ENCODE results near the gene MCOLN3. TPM values are rescaled to one million over a fixed set of nuclear protein-coding genes. Genes with fewer than 3 reads are reported as not detected.

Gene MCOLN3, protein sequence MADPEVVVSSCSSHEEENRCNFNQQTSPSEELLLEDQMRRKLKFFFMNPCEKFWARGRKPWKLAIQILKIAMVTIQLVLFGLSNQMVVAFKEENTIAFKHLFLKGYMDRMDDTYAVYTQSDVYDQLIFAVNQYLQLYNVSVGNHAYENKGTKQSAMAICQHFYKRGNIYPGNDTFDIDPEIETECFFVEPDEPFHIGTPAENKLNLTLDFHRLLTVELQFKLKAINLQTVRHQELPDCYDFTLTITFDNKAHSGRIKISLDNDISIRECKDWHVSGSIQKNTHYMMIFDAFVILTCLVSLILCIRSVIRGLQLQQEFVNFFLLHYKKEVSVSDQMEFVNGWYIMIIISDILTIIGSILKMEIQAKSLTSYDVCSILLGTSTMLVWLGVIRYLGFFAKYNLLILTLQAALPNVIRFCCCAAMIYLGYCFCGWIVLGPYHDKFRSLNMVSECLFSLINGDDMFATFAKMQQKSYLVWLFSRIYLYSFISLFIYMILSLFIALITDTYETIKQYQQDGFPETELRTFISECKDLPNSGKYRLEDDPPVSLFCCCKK
- total RNA-seq, result 1 to 10 TPM in 1 of 2 donors, under 1 TPM in 1; 0.23 to 1.6 TPM

DNA sequence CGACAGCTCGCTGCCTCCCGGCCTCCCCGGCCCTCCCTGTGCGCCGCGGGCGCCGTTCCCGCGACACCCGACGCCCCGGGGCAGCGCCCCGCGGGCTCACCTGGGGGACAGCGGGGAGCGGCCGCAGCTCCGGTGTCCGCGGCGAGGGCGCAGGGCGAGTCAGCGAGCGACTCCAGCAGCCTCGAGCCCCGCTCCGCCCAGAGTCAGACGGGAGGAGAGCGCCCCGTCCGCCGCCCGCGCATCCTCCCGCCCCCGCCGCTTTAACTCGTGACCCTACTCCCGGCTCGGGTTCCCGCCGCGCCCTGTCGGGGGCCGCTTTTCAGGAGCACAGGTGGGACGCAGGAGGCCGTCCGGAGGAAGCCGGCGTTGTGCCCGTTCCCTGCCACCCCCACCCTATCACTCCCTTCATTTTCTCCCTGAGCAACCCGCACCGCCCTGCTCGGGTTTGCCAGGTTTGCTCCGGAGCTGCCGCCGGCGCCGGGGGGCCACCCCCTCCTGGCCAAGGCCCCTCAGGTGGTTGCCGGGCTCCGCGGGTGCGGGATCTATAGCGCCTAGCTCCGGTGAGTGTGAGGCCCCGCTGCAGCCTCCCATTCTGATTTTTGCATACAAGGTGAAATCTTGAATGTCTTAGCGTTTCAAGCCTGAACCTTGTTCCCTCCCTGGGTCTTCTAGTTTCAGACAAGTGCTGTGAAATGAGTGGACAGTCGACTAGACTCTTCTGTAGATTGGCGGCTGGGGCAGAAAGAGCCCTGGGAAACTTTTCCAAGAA is at the start of gene MCOLN3:
MCOLN3 (minus strand) TSS at position 205 of the 769 bp plus-strand sequence. CDS start 3,140 bp downstream, outside the sequence.
- 4% methylated on average over 32 of the region's 73 CpGs for WGBS
- TF ChIP-seq POLR2AphosphoS5 (IDR thresholded peaks at IDR 0.05) (no peak), POLR2A (IDR thresholded peaks at IDR 0.05) (no peak)
- TF ChIP-seq, protein P1, sequence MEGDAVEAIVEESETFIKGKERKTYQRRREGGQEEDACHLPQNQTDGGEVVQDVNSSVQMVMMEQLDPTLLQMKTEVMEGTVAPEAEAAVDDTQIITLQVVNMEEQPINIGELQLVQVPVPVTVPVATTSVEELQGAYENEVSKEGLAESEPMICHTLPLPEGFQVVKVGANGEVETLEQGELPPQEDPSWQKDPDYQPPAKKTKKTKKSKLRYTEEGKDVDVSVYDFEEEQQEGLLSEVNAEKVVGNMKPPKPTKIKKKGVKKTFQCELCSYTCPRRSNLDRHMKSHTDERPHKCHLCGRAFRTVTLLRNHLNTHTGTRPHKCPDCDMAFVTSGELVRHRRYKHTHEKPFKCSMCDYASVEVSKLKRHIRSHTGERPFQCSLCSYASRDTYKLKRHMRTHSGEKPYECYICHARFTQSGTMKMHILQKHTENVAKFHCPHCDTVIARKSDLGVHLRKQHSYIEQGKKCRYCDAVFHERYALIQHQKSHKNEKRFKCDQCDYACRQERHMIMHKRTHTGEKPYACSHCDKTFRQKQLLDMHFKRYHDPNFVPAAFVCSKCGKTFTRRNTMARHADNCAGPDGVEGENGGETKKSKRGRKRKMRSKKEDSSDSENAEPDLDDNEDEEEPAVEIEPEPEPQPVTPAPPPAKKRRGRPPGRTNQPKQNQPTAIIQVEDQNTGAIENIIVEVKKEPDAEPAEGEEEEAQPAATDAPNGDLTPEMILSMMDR (IDR thresholded peaks at IDR 0.05), result no peak
- Histone ChIP-seq H3K36me3 (no peaks in the 10 kb centered on the region), H3K4me3 (peak within 1 kb of the TSS; percentile 33 to 39), H3K9me3 (no peaks in the 10 kb centered on the region), H3K27ac (no peak within 1 kb of the TSS), H3K4me1 (replicated peaks) (no peaks in the 10 kb centered on the region), H3K27me3 (replicated peaks; ENCODE audit: insufficient read depth) (no peaks in the 10 kb centered on the region)
- DNase-seq (ENCODE audit: low spot score), result peak; percentile 25
- intact Hi-C loops (cut with DNase I), result no loop called here

DNA sequence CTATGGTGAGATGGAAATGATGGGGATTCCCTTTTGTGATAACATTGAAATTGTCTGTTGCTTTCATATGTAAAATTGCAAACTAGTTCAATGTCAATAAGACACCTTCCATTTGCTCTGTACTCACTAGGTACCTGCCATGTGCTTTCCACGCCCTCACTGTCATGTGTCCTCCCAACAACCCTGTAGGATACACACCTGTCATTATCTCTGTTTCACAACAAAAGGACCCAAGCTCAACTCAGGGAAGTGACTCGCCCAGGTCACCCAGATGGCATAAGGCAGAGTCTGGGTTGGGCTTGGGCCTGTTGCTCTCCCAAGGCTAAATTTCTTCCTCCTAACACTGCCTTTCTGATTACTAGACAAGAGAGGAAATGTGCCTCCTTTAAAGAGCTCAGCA is 45.3 kb upstream of the MCOLN3 start:
- H3K27ac ChIP-seq, result no peak overlapping the region
- intact Hi-C loops (cut with DNase I), result no loop called here
- H3K4me3 ChIP-seq, result no peak overlapping the region
- no peak for DNase-seq (ENCODE audit: low spot score)
- no peaks in the 10 kb centered on the region for H3K36me3 ChIP-seq
- no peak for TF ChIP-seq POLR2A (IDR thresholded peaks at IDR 0.05)
- no peak for TF ChIP-seq POLR2AphosphoS5 (IDR thresholded peaks at IDR 0.05)
- TF ChIP-seq, protein P1 (IDR thresholded peaks at IDR 0.05), result no peak
- no peaks in the 10 kb centered on the region for H3K4me1 ChIP-seq (replicated peaks)
- 100% methylated on average over 2 of the region's 2 CpGs for WGBS
- H3K27me3 ChIP-seq (replicated peaks; ENCODE audit: insufficient read depth), result no peaks in the 10 kb centered on the region
- H3K9me3 ChIP-seq, result no peaks in the 10 kb centered on the region

DNA sequence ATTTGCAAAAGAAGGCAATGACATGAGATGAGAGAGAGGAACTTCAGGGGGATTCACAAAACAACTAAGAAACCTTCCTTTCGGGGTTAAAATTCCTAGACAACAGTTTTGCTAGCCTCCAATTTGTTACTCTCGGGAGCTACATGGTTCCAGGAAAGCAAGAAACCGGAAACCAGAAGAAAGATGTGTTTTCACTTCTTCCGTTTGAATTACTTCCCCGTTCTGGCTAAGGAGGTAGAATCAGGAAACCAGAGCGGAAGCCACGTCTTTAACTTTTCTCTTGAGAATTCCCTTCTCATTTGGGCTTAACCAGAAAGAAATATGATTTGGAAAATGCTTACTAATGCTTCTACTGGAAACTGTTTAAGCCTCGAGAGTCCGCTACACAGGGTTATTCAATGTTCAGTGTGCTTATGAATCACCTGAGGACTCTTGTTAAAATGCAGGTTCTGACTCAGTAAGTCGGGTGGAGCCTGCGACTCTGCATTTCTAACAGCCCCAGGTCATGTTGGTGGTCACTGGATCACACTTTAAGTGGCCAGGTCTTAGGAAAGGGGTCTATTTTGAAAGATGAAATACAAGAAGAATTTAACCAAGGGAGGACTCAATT is 43.5 kb upstream of the MCOLN3 start:
- DNase-seq (ENCODE audit: low spot score), result no peak
- H3K27ac ChIP-seq, result no peak overlapping the region
- TF ChIP-seq POLR2A (IDR thresholded peaks at IDR 0.05), result no peak
- 59% methylated on average over 11 of the region's 11 CpGs for WGBS
- no peaks in the 10 kb centered on the region for H3K9me3 ChIP-seq
- no peak overlapping the region for H3K4me3 ChIP-seq
- intact Hi-C loops (cut with DNase I), result no loop called here
- no peaks in the 10 kb centered on the region for H3K36me3 ChIP-seq
- no peaks in the 10 kb centered on the region for H3K27me3 ChIP-seq (replicated peaks; ENCODE audit: insufficient read depth)
- H3K4me1 ChIP-seq (replicated peaks), result no peaks in the 10 kb centered on the region

DNA sequence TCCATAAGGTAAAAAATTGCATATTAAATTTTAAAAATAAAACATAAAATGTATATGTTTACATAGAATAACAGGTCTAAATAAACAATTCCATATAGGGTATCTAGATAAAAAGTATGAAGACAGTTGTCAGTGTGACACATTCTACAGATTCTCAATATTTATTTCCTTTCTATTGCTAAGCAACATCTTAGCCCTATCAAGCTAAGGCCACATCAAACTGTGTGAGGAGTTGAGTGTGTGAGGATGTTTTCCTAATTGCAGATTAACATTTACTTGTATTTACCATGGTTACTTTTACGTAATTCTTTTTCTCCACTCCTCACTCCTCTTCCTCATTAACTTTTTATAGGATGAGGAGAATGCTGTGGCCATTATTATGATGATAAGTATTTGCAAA is 41.9 kb upstream of the MCOLN3 start:
- 91% methylated on average over 1 of the region's 1 CpG for WGBS
- no peak for DNase-seq (ENCODE audit: low spot score)
- Histone ChIP-seq H3K36me3 (no peaks in the 10 kb centered on the region), H3K4me3 (no peak overlapping the region), H3K27ac (no peak overlapping the region), H3K9me3 (no peaks in the 10 kb centered on the region), H3K4me1 (replicated peaks) (no peaks in the 10 kb centered on the region), H3K27me3 (replicated peaks; ENCODE audit: insufficient read depth) (no peaks in the 10 kb centered on the region)
- no peak for TF ChIP-seq POLR2A (IDR thresholded peaks at IDR 0.05)
- TF ChIP-seq POLR2AphosphoS5 (IDR thresholded peaks at IDR 0.05), result no peak
- TF ChIP-seq, protein P1 (IDR thresholded peaks at IDR 0.05), result no peak
- intact Hi-C loops (cut with DNase I), result no loop called here

DNA sequence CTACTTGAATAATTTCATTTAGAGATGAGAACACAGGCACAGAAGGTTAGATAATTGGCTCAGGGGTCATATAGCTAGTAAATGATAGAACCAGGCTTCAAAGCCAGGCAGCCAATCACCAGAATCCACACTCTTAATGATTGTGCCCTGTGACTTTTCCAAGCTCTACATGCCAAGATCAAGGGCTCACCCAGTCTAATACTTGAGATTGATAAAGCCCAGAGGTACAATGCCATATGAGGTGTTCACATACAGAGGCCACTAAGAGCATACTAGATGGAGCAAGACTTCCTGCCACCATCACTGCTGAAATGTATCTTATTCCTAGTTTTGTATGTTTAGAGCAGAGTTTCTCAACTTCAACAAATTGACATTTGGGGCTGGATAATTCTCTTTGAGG is 40.9 kb upstream of the MCOLN3 start:
- no peak for DNase-seq (ENCODE audit: low spot score)
- Histone ChIP-seq H3K36me3 (no peaks in the 10 kb centered on the region), H3K4me3 (no peak overlapping the region), H3K27me3 (replicated peaks; ENCODE audit: insufficient read depth) (no peaks in the 10 kb centered on the region), H3K27ac (no peak overlapping the region), H3K9me3 (no peaks in the 10 kb centered on the region), H3K4me1 (replicated peaks) (no peaks in the 10 kb centered on the region)
- intact Hi-C loops (cut with DNase I), result no loop called here
- TF ChIP-seq POLR2AphosphoS5 (IDR thresholded peaks at IDR 0.05), result no peak
- no peak for TF ChIP-seq POLR2A (IDR thresholded peaks at IDR 0.05)
- TF ChIP-seq, protein P1 (IDR thresholded peaks at IDR 0.05), result no peak
